ENCODE results near the gene HOXA9. TPM values are rescaled to one million over a fixed set of nuclear protein-coding genes. Genes with fewer than 3 reads are reported as not detected.

The HOXA9 gene
- total RNA-seq, 1 donor from 2014 or later, result not detected

DNA sequence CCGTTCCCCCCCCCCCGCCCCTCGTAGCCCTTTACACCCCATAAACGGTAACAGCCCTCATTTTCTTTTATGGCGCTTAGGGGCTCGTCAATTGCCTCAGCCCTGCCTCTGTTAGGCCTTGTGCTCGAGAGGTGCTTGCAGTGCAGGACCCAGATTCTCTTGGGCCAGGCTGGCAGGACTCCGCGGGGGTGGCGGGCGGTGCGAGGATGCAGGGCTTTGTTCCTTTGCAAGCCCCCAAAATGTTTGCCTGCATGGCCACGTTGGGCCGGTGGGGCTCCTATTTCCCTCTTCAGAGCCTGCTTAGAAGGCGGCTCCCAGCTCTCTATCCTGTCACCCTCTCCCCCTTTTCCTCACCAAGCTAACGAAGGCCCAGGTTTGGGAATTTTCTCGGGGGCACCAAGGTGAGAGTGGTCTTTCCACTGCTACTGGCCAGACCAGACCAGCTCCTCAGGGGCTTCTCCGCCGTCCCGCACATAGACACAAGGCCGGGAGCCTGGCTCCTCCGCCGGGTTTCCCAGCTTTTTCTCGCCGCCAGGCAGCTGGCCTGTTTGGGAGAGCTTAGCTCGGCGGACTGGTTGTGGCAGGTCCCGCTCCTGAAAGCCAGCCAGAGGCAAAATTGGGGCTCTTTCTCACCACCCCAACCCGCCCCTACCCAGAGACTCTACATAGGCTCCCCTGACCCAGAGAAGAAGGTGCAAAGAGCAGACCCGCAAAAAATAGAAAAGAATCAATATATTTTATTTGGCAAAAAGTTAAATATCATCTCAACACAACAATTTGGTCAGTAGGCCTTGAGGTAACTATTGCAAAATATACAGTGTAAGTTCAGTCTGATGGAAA is 3.4 kb downstream of the HOXA9 start:
- no peaks in the 10 kb centered on the region for H3F3A ChIP-seq (ENCODE audit: low read depth)
- Mint-ChIP-seq H3K4me1 (no peaks in the 10 kb centered on the region), H3K27me3 (ENCODE audit: insufficient read depth, low read depth) (peaks cover 90% of the 10 kb centered on the region), H3K27ac (no peak overlapping the region), H3K36me3 (peaks cover 2% of the 10 kb centered on the region), H3K4me3 (no peak overlapping the region), H3K9me3 (peaks cover 12% of the 10 kb centered on the region)
- no peak overlapping the region for H2AFZ ChIP-seq (replicated peaks)
- DNase-seq (ENCODE audit: low spot score), result peak; percentile 50
- peaks cover 55% of the 10 kb centered on the region for H4K20me1 ChIP-seq (ENCODE audit: low read depth)
- H3K36me3 ChIP-seq, result no peaks in the 10 kb centered on the region
- no peaks in the 10 kb centered on the region for H3K79me2 ChIP-seq (ENCODE audit: low read depth)
- H3K9me3 ChIP-seq (ENCODE audit: low read depth), result no peaks in the 10 kb centered on the region
- H3K4me2 ChIP-seq, result no peak overlapping the region
- H3K27me3 ChIP-seq, result peaks cover 100% of the 10 kb centered on the region
- TF ChIP-seq, protein P1, sequence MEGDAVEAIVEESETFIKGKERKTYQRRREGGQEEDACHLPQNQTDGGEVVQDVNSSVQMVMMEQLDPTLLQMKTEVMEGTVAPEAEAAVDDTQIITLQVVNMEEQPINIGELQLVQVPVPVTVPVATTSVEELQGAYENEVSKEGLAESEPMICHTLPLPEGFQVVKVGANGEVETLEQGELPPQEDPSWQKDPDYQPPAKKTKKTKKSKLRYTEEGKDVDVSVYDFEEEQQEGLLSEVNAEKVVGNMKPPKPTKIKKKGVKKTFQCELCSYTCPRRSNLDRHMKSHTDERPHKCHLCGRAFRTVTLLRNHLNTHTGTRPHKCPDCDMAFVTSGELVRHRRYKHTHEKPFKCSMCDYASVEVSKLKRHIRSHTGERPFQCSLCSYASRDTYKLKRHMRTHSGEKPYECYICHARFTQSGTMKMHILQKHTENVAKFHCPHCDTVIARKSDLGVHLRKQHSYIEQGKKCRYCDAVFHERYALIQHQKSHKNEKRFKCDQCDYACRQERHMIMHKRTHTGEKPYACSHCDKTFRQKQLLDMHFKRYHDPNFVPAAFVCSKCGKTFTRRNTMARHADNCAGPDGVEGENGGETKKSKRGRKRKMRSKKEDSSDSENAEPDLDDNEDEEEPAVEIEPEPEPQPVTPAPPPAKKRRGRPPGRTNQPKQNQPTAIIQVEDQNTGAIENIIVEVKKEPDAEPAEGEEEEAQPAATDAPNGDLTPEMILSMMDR (IDR thresholded peaks at IDR 0.05), result no peak
- TF ChIP-seq EZH2phosphoT487 (IDR thresholded peaks at IDR 0.05), result no peak
- no peak for TF ChIP-seq EZH2 (IDR thresholded peaks at IDR 0.05)
- H3K4me3 ChIP-seq, result no peak overlapping the region
- no peak overlapping the region for H3K27ac ChIP-seq
- no peaks in the 10 kb centered on the region for H3K4me1 ChIP-seq
- H3K9ac ChIP-seq, result no peak overlapping the region

DNA sequence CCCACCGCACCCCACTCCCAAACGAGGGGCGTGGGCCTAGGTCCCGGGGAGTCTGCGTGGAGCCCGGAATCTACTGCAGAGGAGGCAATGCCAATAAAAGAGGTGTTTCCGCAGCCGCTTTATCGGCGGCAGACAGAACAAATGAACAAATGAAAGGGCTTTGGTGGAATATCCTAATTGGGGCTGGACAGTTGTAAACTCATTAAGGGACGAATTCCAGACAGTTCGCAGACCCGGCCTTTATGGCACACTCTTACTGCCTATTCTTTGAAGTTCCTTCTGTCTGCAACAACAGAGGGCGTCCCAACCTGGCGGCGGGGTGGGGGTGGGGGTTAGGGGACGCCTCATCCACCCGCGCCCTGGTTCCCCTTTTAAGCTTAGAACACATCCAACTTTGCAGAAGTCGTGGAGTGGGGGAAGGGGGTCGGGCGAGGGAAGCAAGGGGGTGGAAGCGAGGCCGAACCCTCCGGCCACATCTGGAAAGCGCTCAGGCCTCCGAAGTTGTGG is 4.1 kb downstream of the HOXA9 start:
- TF ChIP-seq EZH2 (IDR thresholded peaks at IDR 0.05) (peak; percentile 91), EZH2phosphoT487 (IDR thresholded peaks at IDR 0.05) (peak; percentile 78)
- TF ChIP-seq, protein P1 (IDR thresholded peaks at IDR 0.05), result no peak
- Histone ChIP-seq H3F3A (ENCODE audit: low read depth) (no peaks in the 10 kb centered on the region), H3K27me3 (peaks cover 100% of the 10 kb centered on the region), H4K20me1 (ENCODE audit: low read depth) (peaks cover 55% of the 10 kb centered on the region), H2AFZ (replicated peaks) (no peak overlapping the region), H3K4me2 (peak overlapping the region; percentile 8), H3K79me2 (ENCODE audit: low read depth) (no peaks in the 10 kb centered on the region), H3K4me3 (peak overlapping the region; percentile 47), H3K4me1 (no peaks in the 10 kb centered on the region), H3K27ac (no peak overlapping the region), H3K9ac (no peak overlapping the region), H3K36me3 (no peaks in the 10 kb centered on the region), H3K9me3 (ENCODE audit: low read depth) (no peaks in the 10 kb centered on the region)
- peaks cover 88% of the 10 kb centered on the region for H3K27me3 Mint-ChIP-seq (ENCODE audit: insufficient read depth, low read depth)
- H3K9me3 Mint-ChIP-seq, result peaks cover 15% of the 10 kb centered on the region
- H3K36me3 Mint-ChIP-seq, result peaks cover 2% of the 10 kb centered on the region
- no peak for DNase-seq (ENCODE audit: low spot score)
- no peak overlapping the region for H3K27ac Mint-ChIP-seq
- H3K4me1 Mint-ChIP-seq, result peaks cover 2% of the 10 kb centered on the region
- H3K4me3 Mint-ChIP-seq, result peak overlapping the region; percentile 75

DNA sequence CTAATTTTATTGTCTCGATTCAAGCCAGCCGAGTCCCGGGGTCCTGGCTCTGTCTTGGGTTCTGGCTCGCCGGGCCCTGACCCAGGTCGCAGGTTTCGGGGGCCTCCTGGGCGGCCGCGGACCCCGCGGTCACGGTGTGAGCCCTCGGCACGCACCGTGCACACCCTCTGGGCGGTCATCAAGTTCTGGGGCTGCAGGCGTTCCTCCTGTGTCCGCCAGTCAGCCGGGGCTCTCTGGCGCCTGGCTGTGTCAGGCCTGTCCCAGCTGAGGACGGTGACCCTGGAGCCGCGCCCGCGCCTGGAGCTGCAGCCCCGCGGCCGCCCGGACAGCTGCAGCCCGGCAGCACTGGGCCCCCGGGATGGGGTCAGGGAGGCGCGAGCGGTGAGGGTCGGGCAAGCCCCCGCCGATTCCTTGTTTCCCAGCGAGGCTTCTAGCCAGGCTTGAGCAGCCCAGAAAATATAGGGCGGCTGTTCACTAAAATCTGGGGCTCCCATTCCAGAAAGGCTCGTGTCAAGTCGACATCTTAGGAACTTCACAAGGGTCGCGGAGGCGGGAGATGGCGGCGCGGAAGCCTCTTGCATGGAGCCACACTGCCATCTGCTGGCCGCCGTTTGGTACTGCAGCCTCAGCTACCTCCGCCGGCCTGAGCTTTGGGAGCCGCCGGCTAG is 4.7 kb downstream of the HOXA9 start:
- Histone ChIP-seq H2AFZ (replicated peaks) (peak overlapping the region; percentile 99), H3K4me3 (peak overlapping the region; percentile 47), H3K36me3 (no peaks in the 10 kb centered on the region), H3K9ac (no peak overlapping the region), H3K27me3 (peaks cover 100% of the 10 kb centered on the region), H3K4me1 (no peaks in the 10 kb centered on the region), H3K4me2 (peak overlapping the region; percentile 77), H3K27ac (no peak overlapping the region), H3K9me3 (ENCODE audit: low read depth) (no peaks in the 10 kb centered on the region), H3F3A (ENCODE audit: low read depth) (no peaks in the 10 kb centered on the region), H3K79me2 (ENCODE audit: low read depth) (no peaks in the 10 kb centered on the region), H4K20me1 (ENCODE audit: low read depth) (peaks cover 55% of the 10 kb centered on the region)
- Mint-ChIP-seq H3K27me3 (ENCODE audit: insufficient read depth, low read depth) (peaks cover 88% of the 10 kb centered on the region), H3K9me3 (peaks cover 15% of the 10 kb centered on the region), H3K36me3 (peaks cover 2% of the 10 kb centered on the region), H3K27ac (no peak overlapping the region), H3K4me3 (peak overlapping the region; percentile 75), H3K4me1 (peaks cover 2% of the 10 kb centered on the region)
- TF ChIP-seq EZH2phosphoT487 (IDR thresholded peaks at IDR 0.05) (peak; percentile 73), EZH2 (IDR thresholded peaks at IDR 0.05) (peak; percentile 98)
- TF ChIP-seq, protein P1 (IDR thresholded peaks at IDR 0.05), result peak; percentile 95
- DNase-seq (ENCODE audit: low spot score), result peak; percentile 94
